ENCODE data around the gene TECTB. TPM values are rescaled to one million over a fixed set of nuclear protein-coding genes. Genes with fewer than 3 reads are reported as not detected.
A peak's percentile ranks its signal among the peaks of the same experiment; 100 is the strongest.

The TECTB gene
- total and polyA plus RNA-seq, 9 of the 15 experiments (the other 6 are each of a cell fraction or from before 2014, with no cell fraction given) = not detected

DNA sequence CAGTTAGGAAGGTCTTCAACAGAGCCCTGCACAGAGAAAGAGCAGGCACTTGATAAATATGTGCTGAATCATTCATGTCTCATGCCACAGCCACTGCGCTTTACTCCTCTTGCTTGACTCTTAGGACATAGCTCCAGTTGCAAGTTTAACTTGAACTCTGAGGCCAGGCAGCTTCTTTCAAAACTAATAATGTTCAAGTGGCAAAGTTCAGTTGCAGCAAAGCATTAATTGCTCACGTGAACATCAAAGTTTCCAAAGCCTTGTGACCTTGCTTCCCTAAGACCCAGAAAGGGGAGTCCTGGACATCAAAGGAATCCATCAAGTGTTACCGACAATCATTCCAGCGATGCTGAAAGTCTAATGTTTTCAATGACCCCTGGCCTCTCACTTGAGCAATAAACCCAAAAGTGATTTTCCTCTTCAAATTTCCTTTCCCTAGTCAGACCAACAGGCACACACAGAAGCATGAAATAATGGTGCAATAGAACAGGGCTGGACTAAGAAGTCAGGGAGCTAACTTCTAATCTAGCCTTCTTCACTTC lies 21.8 kb upstream of the TECTB start:
- H3K79me2 ChIP-seq (ENCODE audit: control insufficient read depth, insufficient read depth, low read length) = no peaks in the 10 kb centered on the region
- CTCF ChIA-PET (ENCODE audit: low intra/inter-chr PET ratio) = no interaction called here
- FAIRE-seq (no peak), ATAC-seq (peak; percentile 64; the same call in 1 of the 3 replicates), DNase-seq (ENCODE audit: extremely low read depth in 1 of 4, low spot score in 3 of 4) (peak in 2 of 4 experiments; percentile 10 to 13)
- no peak overlapping the region for H2AFZ ChIP-seq (ENCODE audit: low read depth, low read length)
- H3K9me3 ChIP-seq (replicated peaks; ENCODE audit: control insufficient read depth, insufficient read depth, low read depth, low read length) = no peaks in the 10 kb centered on the region
- POLR2A ChIA-PET = no interaction called here
- peaks cover 0 to 6% of the 10 kb centered on the region in 2 experiments; a peak in 2 of 5 replicates for H3K27me3 ChIP-seq (ENCODE audit: control insufficient read depth in 2 of 2, insufficient read depth in 2 of 2, low read length in 2 of 2)
- no peaks in the 10 kb centered on the region for H3K9me1 ChIP-seq (ENCODE audit: control insufficient read depth, insufficient read depth, low read length)
- H3K36me3 ChIP-seq (ENCODE audit: control insufficient read depth, insufficient read depth, low read length) = no peaks in the 10 kb centered on the region
- 2% methylated on average over 4 of the region's 4 CpGs for WGBS (ENCODE audit: insufficient coverage, low coverage, missing lambda C conversion rate)
- H3K4me2 ChIP-seq (ENCODE audit: insufficient read depth, low read length) = no peak overlapping the region
- BruUV-seq (replicated peaks) = no TSS peak
- intact Hi-C loops (cut with micrococcal nuclease) (no loop called here), in situ Hi-C loops (cut with MboI) (no loop called here)
- no peak overlapping the region for H3K9ac ChIP-seq (ENCODE audit: insufficient read depth in 1 of 2, low read depth in 2 of 2, low read length in 2 of 2)
- H3K4me1 ChIP-seq (replicated peaks in 1 of 2; ENCODE audit: control insufficient read depth in 2 of 2, insufficient read depth in 2 of 2, low read length in 2 of 2) = 0 out of 5 replicates have a peak, but pooled peaks cover 0 to 3% of the 10 kb centered on the region in 2 experiments
- H3K27ac ChIP-seq (ENCODE audit: extremely low read depth, low read depth, low read length) = no peak overlapping the region
- H3K4me3 ChIP-seq = no peak overlapping the region
- H4K20me1 ChIP-seq (replicated peaks; ENCODE audit: control insufficient read depth, insufficient read depth, low read length) = no peaks in the 10 kb centered on the region; the same call in 1 of the 2 replicates
- no peak for TF ChIP-seq HDGF (IDR thresholded peaks at IDR 0.05)
- no peak for TF ChIP-seq U2AF2 (optimal IDR thresholded peaks at IDR 0.05; ENCODE audit: low read depth, low read length)
- TF ChIP-seq CHCHD3 (CRISPR knock-in tag; IDR thresholded peaks at IDR 0.05) = no peak
- TF ChIP-seq ZSCAN32 (CRISPR knock-in tag; IDR thresholded peaks at IDR 0.05) = no peak
- TF ChIP-seq, protein P1, sequence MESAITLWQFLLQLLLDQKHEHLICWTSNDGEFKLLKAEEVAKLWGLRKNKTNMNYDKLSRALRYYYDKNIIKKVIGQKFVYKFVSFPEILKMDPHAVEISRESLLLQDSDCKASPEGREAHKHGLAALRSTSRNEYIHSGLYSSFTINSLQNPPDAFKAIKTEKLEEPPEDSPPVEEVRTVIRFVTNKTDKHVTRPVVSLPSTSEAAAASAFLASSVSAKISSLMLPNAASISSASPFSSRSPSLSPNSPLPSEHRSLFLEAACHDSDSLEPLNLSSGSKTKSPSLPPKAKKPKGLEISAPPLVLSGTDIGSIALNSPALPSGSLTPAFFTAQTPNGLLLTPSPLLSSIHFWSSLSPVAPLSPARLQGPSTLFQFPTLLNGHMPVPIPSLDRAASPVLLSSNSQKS (CRISPR knock-in tag; IDR thresholded peaks at IDR 0.05) = no peak
- TF ChIP-seq NFE2L1 (tag; IDR thresholded peaks at IDR 0.05; ENCODE audit: borderline replicate concordance, low read depth) = peak; percentile 71
- TF ChIP-seq ZNF316 (IDR thresholded peaks at IDR 0.05) = peak; percentile 69
- peak; percentile 67 for TF ChIP-seq C11orf30 (IDR thresholded peaks at IDR 0.05; ENCODE audit: low read depth)
- TF ChIP-seq, protein P2, sequence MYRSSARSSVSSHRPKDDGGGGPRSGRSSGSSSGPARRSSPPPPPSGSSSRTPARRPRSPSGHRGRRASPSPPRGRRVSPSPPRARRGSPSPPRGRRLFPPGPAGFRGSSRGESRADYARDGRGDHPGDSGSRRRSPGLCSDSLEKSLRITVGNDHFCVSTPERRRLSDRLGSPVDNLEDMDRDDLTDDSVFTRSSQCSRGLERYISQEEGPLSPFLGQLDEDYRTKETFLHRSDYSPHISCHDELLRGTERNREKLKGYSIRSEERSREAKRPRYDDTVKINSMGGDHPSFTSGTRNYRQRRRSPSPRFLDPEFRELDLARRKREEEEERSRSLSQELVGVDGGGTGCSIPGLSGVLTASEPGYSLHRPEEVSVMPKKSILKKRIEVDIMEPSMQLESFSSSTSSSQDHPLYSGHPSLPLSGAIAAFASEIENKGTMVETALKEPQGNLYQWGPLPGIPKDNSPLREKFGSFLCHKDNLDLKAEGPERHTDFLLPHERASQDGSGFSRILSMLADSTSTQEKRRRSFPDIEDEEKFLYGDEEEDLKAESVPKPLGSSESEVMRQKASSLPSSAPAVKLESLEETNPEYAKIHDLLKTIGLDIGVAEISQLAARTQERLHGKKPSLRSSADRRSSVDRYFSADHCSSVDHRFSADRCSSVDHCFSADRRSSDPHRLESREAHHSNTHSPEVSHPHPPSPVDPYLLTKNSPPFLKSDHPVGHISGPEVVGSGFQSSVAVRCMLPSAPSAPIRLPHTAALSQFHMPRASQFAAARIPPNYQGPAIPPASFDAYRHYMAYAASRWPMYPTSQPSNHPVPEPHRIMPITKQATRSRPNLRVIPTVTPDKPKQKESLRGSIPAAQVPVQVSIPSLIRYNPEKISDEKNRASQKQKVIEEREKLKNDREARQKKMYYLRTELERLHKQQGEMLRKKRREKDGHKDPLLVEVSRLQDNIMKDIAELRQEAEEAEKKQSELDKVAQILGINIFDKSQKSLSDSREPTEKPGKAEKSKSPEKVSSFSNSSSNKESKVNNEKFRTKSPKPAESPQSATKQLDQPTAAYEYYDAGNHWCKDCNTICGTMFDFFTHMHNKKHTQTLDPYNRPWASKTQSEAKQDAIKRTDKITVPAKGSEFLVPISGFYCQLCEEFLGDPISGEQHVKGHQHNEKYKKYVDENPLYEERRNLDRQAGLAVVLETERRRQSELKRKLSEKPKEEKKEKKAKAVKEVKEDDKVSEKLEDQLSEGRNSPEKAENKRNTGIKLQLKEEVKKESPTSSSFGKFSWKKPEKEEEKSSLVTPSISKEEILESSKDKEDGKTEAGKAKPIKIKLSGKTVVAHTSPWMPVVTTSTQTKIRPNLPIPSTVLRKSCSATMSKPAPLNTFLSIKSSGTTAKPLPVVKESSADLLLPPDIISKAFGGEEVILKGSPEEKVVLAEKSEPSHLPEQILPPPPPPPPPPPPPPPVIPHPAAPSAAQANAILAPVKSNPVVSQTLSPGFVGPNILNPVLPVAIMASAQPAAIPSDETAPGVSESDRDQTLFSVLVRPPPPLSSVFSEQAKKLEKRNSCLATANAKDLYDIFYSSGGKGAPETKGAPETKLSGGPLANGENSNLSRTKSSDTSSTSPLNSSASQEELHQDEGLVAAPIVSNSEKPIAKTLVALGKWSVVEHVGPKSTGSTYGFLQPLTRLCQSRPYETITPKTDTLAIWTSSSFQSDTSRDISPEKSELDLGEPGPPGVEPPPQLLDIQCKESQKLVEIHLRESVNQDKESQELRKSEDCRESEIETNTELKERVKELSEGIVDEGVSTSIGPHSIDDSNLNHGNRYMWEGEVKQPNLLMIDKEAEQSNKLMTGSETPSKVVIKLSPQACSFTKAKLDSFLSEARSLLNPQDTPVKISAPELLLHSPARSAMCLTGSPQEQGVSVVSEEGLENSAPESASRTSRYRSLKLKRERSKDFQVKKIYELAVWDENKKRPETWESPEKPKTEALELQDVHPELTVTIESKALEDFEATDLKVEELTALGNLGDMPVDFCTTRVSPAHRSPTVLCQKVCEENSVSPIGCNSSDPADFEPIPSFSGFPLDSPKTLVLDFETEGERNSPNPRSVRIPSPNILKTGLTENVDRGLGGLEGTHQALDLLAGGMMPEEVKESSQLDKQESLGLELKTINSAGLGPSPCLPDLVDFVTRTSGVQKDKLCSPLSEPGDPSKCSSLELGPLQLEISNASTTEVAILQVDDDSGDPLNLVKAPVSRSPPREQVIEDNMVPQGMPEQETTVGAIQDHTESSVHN (IDR thresholded peaks at IDR 0.05; ENCODE audit: borderline replicate concordance in 1 of 2, low read depth in 1 of 2) = no peak
- TF ChIP-seq MAFF (IDR thresholded peaks at IDR 0.05; ENCODE audit: low read length) = peak; percentile 47; the same call in 1 of the 2 replicates
- TF ChIP-seq MTA1 (IDR thresholded peaks at IDR 0.05; ENCODE audit: borderline replicate concordance) = no peak
- TF ChIP-seq KDM5B (IDR thresholded peaks at IDR 0.05; ENCODE audit: insufficient replicate concordance, low read depth, low read length) = no peak
- TF ChIP-seq, protein P3, sequence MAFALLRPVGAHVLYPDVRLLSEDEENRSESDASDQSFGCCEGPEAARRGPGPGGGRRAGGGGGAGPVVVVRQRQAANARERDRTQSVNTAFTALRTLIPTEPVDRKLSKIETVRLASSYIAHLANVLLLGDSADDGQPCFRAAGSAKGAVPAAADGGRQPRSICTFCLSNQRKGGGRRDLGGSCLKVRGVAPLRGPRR (CRISPR knock-in tag; IDR thresholded peaks at IDR 0.05) = no peak
